NCI-H2081 (cell line): ENCODE results near the gene HOXD1.

Source experiments
- DNase-seq, 2 experiments: peaks; one replicate each; lab custom pipeline; 2025; lab: John Stamatoyannopoulos, UW

Gene HOXD1

GRCh38 chr2:176165370-176166050 lies 23.0 kb upstream of the HOXD1 start:
- no peak for DNase-seq

GRCh38 chr2:176166272-176166671 lies 22.2 kb upstream of the HOXD1 start:
- no peak for DNase-seq

GRCh38 chr2:176167398-176167797 lies 21.1 kb upstream of the HOXD1 start:
- DNase-seq, result no peak

GRCh38 chr2:176169181-176169580 lies 19.3 kb upstream of the HOXD1 start:
- DNase-seq, result no peak

GRCh38 chr2:176169711-176170110 lies 18.8 kb upstream of the HOXD1 start:
- DNase-seq, result no peak

GRCh38 chr2:176170602-176171305 lies 17.7 kb upstream of the HOXD1 start:
- peak in 1 of 2 experiments; percentile 7 for DNase-seq

GRCh38 chr2:176171351-176172006 lies 17.0 kb upstream of the HOXD1 start:
- DNase-seq, result no peak

- DNase-seq, result no peak
Measured at GRCh38 chr2:176172007-176172894, 16.2 kb upstream of the HOXD1 start.

GRCh38 chr2:176172895-176173566 lies 15.4 kb upstream of the HOXD1 start:
- DNase-seq, result no peak

- DNase-seq, result no peak
Measured at GRCh38 chr2:176173567-176174381, 14.7 kb upstream of the HOXD1 start.

- DNase-seq, result peak in 1 of 2 experiments; percentile 34
Measured at GRCh38 chr2:176174382-176174823, 14.1 kb upstream of the HOXD1 start.

- peak; percentile 27 to 56 for DNase-seq
Measured at GRCh38 chr2:176174824-176175708, 13.4 kb upstream of the HOXD1 start.

- no peak for DNase-seq
Measured at GRCh38 chr2:176175709-176176607, 12.5 kb upstream of the HOXD1 start.

GRCh38 chr2:176177580-176178037 lies 10.9 kb upstream of the HOXD1 start:
- DNase-seq, result no peak

GRCh38 chr2:176178038-176178756 lies 10.3 kb upstream of the HOXD1 start:
- DNase-seq, result peak; percentile 78 to 86

- no peak for DNase-seq
Measured at GRCh38 chr2:176178757-176179295, 9.6 kb upstream of the HOXD1 start.

- no peak for DNase-seq
Measured at GRCh38 chr2:176181551-176181950, 6.9 kb upstream of the HOXD1 start.
